GM12872 (cell line): ENCODE measurements around the gene CD1C.

ENCODE experiments used
- CTCF ChIP-seq: IDR thresholded peaks from 3 replicates; pipeline ENCODE4 v1.5.1; 2011; ENCODE audit warnings: low read depth, mild to moderate bottlenecking, low read length, moderate library complexity; ENCODE audit not compliant: insufficient read depth

CD1C gene

GRCh38 chr1:158333405-158334155 lies 43.9 kb downstream of the CD1C start:
- no peak for TF ChIP-seq CTCF

GRCh38 chr1:158334526-158335212 lies 44.9 kb downstream of the CD1C start:
- no peak for TF ChIP-seq CTCF

GRCh38 chr1:158335213-158335532 lies 45.5 kb downstream of the CD1C start:
- no peak for TF ChIP-seq CTCF
